GM21423 (cell line): ENCODE measurements around the gene FAM171A1.
"Not testable (repeated sequence)": the region's sequence is repeated elsewhere in the genome, so short reads cannot be mapped to it uniquely, and the experiment has no call there.

Experiments
- ATAC-seq: cut with Tn5 transposase; IDR thresholded peaks from one replicate; pipeline ENCODE4 v1.9.1; 2021; ENCODE audit warnings: mild to moderate bottlenecking, moderate library complexity; ENCODE audit not compliant: unreplicated experiment

Gene FAM171A1

DNA sequence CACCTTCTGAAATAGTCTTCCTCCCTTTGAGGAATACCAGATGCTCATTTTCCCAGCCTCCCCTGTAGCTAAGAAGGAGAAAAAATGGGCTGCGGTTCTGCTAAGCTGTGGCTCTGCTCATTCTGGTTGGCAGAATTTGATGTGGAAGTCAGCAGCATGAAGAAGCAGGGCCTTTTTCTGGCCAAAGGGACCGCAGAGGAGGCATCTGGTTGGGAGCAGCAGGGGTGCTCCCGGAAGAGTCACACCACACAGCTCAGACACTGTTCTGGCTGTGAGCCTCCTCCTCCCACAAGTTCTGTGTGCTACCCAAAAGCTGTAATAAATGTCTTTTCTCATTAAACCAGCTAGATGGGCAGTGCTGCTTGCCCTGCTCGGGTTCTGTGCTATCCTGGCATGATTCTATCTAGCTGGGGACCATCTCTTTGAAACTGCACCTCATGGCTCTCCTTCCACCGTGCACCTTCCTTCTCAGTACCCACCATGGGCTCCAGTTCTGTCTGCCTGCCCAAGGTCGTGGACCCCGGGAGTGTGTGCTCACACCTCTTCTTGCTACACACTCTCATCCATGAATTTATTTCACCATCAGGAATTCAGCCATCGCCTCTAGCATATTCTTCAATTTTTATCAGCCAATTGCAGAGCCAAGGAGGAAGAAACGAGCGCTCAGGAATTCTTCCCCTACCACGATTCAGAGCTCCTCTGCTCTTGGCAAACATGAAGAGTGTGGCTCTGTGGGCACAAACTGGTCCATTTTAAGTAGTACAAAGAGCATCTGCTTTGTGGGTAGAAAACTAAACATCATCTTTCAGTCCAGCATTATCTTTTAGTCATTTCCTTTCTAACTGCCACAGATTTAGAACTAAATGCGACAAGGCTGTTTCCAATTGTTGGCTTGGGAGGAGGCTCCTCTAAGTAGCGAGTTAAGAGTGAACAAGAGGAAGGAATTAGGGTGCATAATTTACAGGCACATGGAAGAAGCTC lies 76.9 kb downstream of the FAM171A1 start:
- ATAC-seq, result no peak

- no peak for ATAC-seq
These were observed 80.4 kb downstream of the FAM171A1 start for GRCh38 chr10:15290671-15291070.

- no peak for ATAC-seq
These were observed 80.9 kb downstream of the FAM171A1 start for GRCh38 chr10:15290150-15290549.

- ATAC-seq, result no peak
These were observed 90.1 kb downstream of the FAM171A1 start for GRCh38 chr10:15280974-15281373.

- ATAC-seq, result no peak
These were observed 90.6 kb downstream of the FAM171A1 start for GRCh38 chr10:15280462-15280861.

GRCh38 chr10:15279236-15279635 lies 91.9 kb downstream of the FAM171A1 start:
- ATAC-seq, result no peak

GRCh38 chr10:15278786-15279185 lies 92.3 kb downstream of the FAM171A1 start:
- no peak for ATAC-seq

- not testable (repeated sequence) for ATAC-seq
These were observed 95.0 kb downstream of the FAM171A1 start for GRCh38 chr10:15276039-15276438.

DNA sequence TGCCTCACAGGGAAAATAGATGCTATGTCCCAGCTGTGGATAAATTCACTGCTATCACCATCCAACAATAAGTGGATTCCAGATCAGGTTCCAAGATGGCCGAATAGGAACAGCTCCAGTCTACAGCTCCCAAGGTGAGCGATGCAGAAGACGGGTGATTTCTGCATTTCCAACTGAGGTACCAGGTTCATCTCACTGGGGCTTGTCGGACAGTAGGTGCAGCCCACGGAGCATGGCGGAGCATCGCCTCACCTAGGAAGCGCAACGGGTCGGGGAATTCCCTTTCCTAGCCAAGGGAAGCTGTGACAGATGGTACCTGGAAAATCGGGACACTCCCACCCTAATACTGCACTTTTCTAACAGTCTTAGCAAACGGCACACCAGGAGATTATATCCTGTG lies 101.3 kb downstream of the FAM171A1 start:
- not testable (repeated sequence) for ATAC-seq

DNA sequence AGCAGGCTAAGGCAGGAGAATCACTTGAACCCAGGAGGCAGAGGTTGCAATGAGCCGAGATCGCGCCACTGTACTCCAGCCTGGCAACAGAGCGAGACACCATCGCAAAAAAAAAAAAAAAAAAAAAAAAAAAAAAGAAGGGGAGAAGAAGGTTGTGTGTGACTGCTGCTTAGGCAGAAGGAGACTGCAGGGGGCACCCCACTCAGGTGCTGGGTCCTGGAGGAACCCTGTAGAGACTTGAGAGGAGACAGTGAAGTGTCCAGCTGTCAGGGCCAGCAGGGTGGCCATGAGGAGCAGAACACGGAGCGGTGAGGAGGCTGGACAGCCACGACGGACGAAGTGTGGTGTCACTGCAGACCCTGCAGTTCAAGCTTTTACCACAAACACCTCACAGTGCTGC lies 103.6 kb downstream of the FAM171A1 start:
- ATAC-seq, result no peak

- ATAC-seq, result no peak
These were observed 105.0 kb downstream of the FAM171A1 start for GRCh38 chr10:15266117-15266516.

- ATAC-seq, result no peak
These were observed 105.5 kb downstream of the FAM171A1 start for GRCh38 chr10:15265558-15265957.

GRCh38 chr10:15265056-15265455 lies 106.0 kb downstream of the FAM171A1 start:
- ATAC-seq, result no peak

DNA sequence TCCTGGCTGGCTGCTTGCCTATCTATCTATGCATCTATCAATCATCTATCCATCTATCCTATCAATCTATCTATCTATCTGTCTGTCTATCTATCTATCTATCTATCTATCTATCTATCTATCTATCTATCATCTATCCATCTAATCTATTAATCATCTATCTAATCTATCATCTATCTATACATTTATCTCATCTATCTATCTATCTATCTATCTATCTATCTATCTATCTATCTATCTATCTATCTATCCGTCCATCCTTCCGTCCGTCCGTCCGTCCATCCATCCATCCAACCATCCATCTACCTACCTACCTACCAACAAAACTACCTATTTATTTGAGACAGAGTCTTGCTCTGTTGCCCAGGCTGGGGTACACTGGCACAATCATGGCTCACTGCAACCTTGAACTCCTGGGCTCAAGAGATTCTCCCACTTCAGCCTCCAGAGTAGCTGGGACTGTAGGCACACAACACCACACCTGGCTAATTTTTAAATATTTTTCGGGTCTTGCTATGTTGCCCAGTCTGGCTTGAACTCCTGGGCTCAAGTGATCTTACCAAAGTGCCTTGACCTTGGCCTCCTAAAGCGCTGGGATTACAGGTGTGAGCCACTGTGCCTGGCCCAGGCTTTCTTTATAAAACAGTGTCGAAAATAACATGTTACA lies 107.3 kb downstream of the FAM171A1 start:
- no peak for ATAC-seq

GRCh38 chr10:15262036-15262713 lies 108.9 kb downstream of the FAM171A1 start:
- no peak for ATAC-seq

- ATAC-seq, result no peak
These were observed 112.0 kb downstream of the FAM171A1 start for GRCh38 chr10:15259136-15259535.

GRCh38 chr10:15258255-15258654 lies 112.8 kb downstream of the FAM171A1 start:
- no peak for ATAC-seq

GRCh38 chr10:15255961-15256360 lies 115.1 kb downstream of the FAM171A1 start:
- ATAC-seq, result no peak

DNA sequence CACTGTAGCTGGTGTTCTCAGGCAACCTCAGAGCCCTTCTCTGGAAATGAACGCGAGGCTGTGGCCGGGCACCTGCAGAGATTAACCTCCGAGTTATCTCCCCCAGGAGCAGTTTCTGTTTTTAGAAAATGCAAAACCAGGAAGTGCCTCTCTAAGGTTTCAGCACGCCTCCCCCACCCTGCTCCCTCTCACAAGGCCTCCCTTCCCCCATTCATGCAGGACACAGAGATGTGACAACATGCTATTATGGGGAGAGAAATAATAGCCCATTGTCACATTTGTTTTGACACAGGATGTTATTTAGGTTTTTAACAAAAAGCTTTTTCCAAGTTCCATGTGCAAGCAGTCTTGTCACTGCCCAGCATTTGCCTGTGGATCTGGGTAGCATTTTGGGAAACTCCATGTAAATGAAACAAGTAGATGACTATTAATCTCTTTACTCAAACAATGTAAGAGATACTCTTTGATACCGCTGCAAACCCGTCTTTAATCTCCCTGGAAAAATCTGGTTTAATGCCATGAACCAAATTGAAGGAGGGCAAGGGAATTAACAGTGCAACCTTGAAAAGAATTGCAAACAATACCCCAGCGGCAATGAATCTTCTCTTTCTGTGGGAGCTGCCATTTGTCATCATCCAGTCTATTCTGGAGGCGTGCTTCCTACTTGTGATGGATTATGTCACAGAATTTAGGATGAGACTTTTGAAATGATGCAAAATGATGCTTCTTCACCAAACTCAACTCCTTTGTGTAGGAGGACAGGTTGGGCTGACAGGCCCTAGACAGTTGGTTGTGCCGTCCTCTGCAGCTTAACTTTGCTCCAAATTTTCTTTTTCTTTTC lies 116.1 kb downstream of the FAM171A1 start:
- ATAC-seq, result peak; percentile 62

GRCh38 chr10:15253951-15254807 lies 116.9 kb downstream of the FAM171A1 start:
- ATAC-seq, result peak; percentile 24
